HepG2 (cell line): ENCODE results near the gene DNAJA3. TPM values are rescaled to one million over a fixed set of nuclear protein-coding genes. Genes with fewer than 3 reads are reported as not detected.

ENCODE experiments used
- GPBP1L1 ChIP-seq: sonication (generic); formaldehyde crosslinking; IDR thresholded peaks from 2 replicates; pipeline ENCODE4 v1.5.0; 2020; ENCODE audit warnings: mild to moderate bottlenecking, missing genetic modification reagents
- KDM5B ChIP-seq: sonication (generic); formaldehyde crosslinking; IDR thresholded peaks from 2 replicates; pipeline ENCODE4 v1.4.0; 2020; ENCODE audit warnings: missing genetic modification reagents, mild to moderate bottlenecking, borderline replicate concordance
- LCORL ChIP-seq, 2 experiments: fragments of 450-650 bp in 1 of 2; sonication (generic) in 1 of 2; formaldehyde crosslinking in 1 of 2; IDR thresholded peaks; 2 replicates each; pipeline versions ENCODE4 v1.5.0 to v1.6.1; 2017 to 2020; ENCODE audit warnings: antibody characterized with exemption in 1 of 2, missing genetic modification reagents in 1 of 2
- MEF2D ChIP-seq: sonication (generic); formaldehyde crosslinking; IDR thresholded peaks from 2 replicates; pipeline ENCODE4 v1.5.1; 2020; ENCODE audit warnings: mild to moderate bottlenecking, missing genetic modification reagents
- NR1H2 ChIP-seq: sonication (generic); formaldehyde crosslinking; IDR thresholded peaks from 2 replicates; pipeline ENCODE4 v1.8.1; 2022; ENCODE audit warnings: low read depth, missing genetic modification reagents, borderline replicate concordance
- RBM22 ChIP-seq: fragments of 200-400 bp; formaldehyde crosslinking; optimal IDR thresholded peaks from 2 replicates; pipeline ENCODE3; 2017; ENCODE audit warnings: mild to moderate bottlenecking, low read length, moderate library complexity
- SAFB2 ChIP-seq: sonication (generic); formaldehyde crosslinking; IDR thresholded peaks from 2 replicates; pipeline ENCODE4 v1.5.1; 2020; ENCODE audit warnings: missing genetic modification reagents, low read depth, mild to moderate bottlenecking, borderline replicate concordance
- SNRNP70 ChIP-seq: fragments of 200-400 bp; formaldehyde crosslinking; IDR thresholded peaks from 2 replicates; pipeline ENCODE4 v1.6.1; 2017; ENCODE audit warnings: mild to moderate bottlenecking, low read depth, low read length, moderate library complexity
- SP140L ChIP-seq: sonication (generic); formaldehyde crosslinking; IDR thresholded peaks from 2 replicates; pipeline ENCODE4 v1.4.0; 2020; ENCODE audit warnings: missing genetic modification reagents, borderline replicate concordance
- U2AF1 ChIP-seq: fragments of 200-400 bp; formaldehyde crosslinking; optimal IDR thresholded peaks from 2 replicates; pipeline ENCODE3; 2017; ENCODE audit warnings: mild to moderate bottlenecking, low read depth, low read length
- ZC3H13 ChIP-seq: sonication (generic); formaldehyde crosslinking; IDR thresholded peaks from 2 replicates; pipeline ENCODE4 v1.8.1; 2023; ENCODE audit warnings: mild to moderate bottlenecking, missing genetic modification reagents, moderate library complexity
- ZFP41 ChIP-seq: sonication (generic); formaldehyde crosslinking; IDR thresholded peaks from 2 replicates; pipeline ENCODE4 v1.4.0; 2020; ENCODE audit warnings: mild to moderate bottlenecking, missing genetic modification reagents, borderline replicate concordance
- ZNF253 ChIP-seq: sonication (generic); formaldehyde crosslinking; IDR thresholded peaks from 2 replicates; pipeline ENCODE4 v1.8.0; 2022; ENCODE audit warnings: mild to moderate bottlenecking, missing genetic modification reagents, borderline replicate concordance
- ZNF318 ChIP-seq: sonication (generic); formaldehyde crosslinking; IDR thresholded peaks from 2 replicates; pipeline ENCODE4 v1.4.0; 2020; ENCODE audit warnings: mild to moderate bottlenecking, missing genetic modification reagents
- ZNF460 ChIP-seq: sonication (generic); formaldehyde crosslinking; IDR thresholded peaks from 2 replicates; pipeline ENCODE4 v1.5.1; 2020; ENCODE audit warnings: missing genetic modification reagents, mild to moderate bottlenecking, borderline replicate concordance
- ZNF468 ChIP-seq: sonication (generic); formaldehyde crosslinking; IDR thresholded peaks from 2 replicates; pipeline ENCODE4 v1.8.0; 2022; ENCODE audit warnings: mild to moderate bottlenecking, moderate library complexity, missing genetic modification reagents
- ZNF775 ChIP-seq: sonication (generic); formaldehyde crosslinking; IDR thresholded peaks from 2 replicates; pipeline ENCODE4 v1.4.0; 2020; ENCODE audit warnings: missing genetic modification reagents, mild to moderate bottlenecking, moderate library complexity, borderline replicate concordance
- polyA plus RNA-seq, 8 experiments: library from polyadenylated mRNA; depleted of rRNA in 3 of 8; stranded (reverse) in 7 of 8; unstranded in 1 of 8; fragments of >200 nt; fragmentation: Illumina TruSeq in 4 of 8; extraction: Trizol in 4 of 8; gene quantifications; 2 replicates each; pipeline versions ENCODE4 v1.2.1 to v1.2.3, GENCODE V29; 2011 to 2016; ENCODE audit warnings: low read depth in 4 of 8, missing spikeins in 1 of 8, mixed read lengths in 1 of 8; ENCODE audit not compliant: insufficient read depth in 1 of 8
- total RNA-seq, 5 experiments: library from RNA; depleted of rRNA; stranded (reverse); fragments of >200 nt; fragmentation: Illumina TruSeq; extraction: Trizol; gene quantifications; 2 replicates each; pipeline ENCODE4 v1.2.3, GENCODE V29; 2016; ENCODE audit warnings: low read depth in 1 of 5
- TF ChIP-seq, protein P1 (sequence below): IDR thresholded peaks from 2 replicates; pipeline ENCODE4 v1.6.1; 2012; ENCODE audit warnings: inconsistent platforms
- TF ChIP-seq, protein P2 (sequence below): sonication (generic); formaldehyde crosslinking; IDR thresholded peaks from 2 replicates; pipeline ENCODE4 v1.4.0; 2020; ENCODE audit warnings: mild to moderate bottlenecking, low read depth, missing genetic modification reagents

The DNAJA3 gene
- total and polyA plus RNA-seq, 2 of the 13 experiments (the other 11 are each of a cell fraction or from before 2014, with no cell fraction given) = 77.0 to 83.3 TPM

DNA sequence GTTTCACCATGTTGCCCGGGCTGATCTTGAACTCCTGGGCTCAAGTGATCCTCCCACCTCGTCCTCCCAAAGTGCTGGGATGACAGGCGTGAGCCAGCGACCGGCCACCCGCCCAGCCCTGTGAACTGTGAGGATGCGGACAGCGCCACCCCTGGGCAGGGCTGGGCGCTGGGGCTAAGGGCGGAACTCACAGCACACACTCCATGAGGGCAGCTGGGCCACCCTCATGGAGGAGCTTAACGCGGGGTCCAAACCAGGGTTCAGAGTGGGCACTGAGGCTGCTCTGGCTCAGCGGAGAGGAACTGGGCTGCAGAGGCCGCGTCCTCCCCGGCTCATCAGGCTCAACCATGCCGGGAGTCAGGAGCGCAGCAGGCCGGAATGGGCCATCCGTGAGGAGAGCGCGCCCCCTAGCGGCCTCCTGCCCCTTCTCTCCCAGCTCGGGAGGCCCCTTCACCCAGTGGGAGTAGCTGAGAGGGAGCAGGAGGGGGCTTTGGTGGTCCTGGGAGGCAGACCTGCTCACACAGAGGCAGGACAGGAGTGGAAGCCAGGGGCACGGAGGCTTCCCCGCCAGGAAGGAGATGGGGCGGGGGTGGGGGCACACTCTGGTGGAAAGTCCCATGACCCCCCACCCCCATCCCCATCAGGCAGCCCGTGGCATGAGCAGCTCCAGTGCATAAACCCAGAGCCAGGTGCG is 23.1 kb upstream of the DNAJA3 start (continued):
- TF ChIP-seq SAFB2 (CRISPR knock-in tag) = 0 out of 2 replicates have a peak, but pooled peaks have one; percentile 36
- TF ChIP-seq RBM22 = no peak
- TF ChIP-seq ZC3H13 (CRISPR knock-in tag) = no peak
- TF ChIP-seq MEF2D (CRISPR knock-in tag) = peak; percentile 69; the same call in 1 of the 2 replicates
- TF ChIP-seq, protein P1, sequence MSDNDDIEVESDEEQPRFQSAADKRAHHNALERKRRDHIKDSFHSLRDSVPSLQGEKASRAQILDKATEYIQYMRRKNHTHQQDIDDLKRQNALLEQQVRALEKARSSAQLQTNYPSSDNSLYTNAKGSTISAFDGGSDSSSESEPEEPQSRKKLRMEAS = no peak
- no peak for TF ChIP-seq ZNF775 (CRISPR knock-in tag)
- no peak for TF ChIP-seq GPBP1L1 (CRISPR knock-in tag)
- no peak for TF ChIP-seq LCORL (IDR thresholded peaks at IDR 0.05)
- TF ChIP-seq LCORL (CRISPR knock-in tag; IDR thresholded peaks at IDR 0.05) = no peak
- TF ChIP-seq ZNF468 (CRISPR knock-in tag) = no peak
- no peak for TF ChIP-seq ZNF460 (CRISPR knock-in tag)
- no peak for TF ChIP-seq NR1H2
- TF ChIP-seq ZNF253 (CRISPR knock-in tag) = no peak
- no peak for TF ChIP-seq SP140L (CRISPR knock-in tag)
- TF ChIP-seq U2AF1 = no peak
- no peak for TF ChIP-seq ZFP41 (CRISPR knock-in tag)
- peak; percentile 52; the same call in 1 of the 2 replicates for TF ChIP-seq KDM5B (CRISPR knock-in tag)
- TF ChIP-seq ZNF318 = no peak
- TF ChIP-seq, protein P2, sequence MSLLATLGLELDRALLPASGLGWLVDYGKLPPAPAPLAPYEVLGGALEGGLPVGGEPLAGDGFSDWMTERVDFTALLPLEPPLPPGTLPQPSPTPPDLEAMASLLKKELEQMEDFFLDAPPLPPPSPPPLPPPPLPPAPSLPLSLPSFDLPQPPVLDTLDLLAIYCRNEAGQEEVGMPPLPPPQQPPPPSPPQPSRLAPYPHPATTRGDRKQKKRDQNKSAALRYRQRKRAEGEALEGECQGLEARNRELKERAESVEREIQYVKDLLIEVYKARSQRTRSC (CRISPR knock-in tag) = no peak
- no peak for TF ChIP-seq SNRNP70
